Thoracic aorta (tissue), 2 donors: ENCODE data around the gene PLA1A. TPM values are rescaled to one million over a fixed set of nuclear protein-coding genes. Genes with fewer than 3 reads are reported as not detected.

Experiments
- ATAC-seq: fragments of 150-250 bp; one replicate; pipeline ENCODE4 v1.8.0; 2017; ENCODE audit warnings: low read depth; ENCODE audit not compliant: insufficient number of reproducible peaks, low FRiP score
- DNase-seq: peaks from one replicate; pipeline ENCODE4 v3.0.0-alpha.2; 2020; ENCODE audit warnings: low spot score
- H3K27ac ChIP-seq, 2 donors: fragments of 200-600 bp; sonication (generic); 1 replicate in 1 of 2; 2 replicates in 1 of 2; pipeline ENCODE4 v1.5.1; 2016; ENCODE audit warnings: mild to moderate bottlenecking in 2 of 2, moderate library complexity in 2 of 2
- H3K27me3 ChIP-seq: fragments of 200-600 bp; sonication (generic); replicated peaks from 2 replicates; pipeline ENCODE4 v1.6.0; 2016; ENCODE audit warnings: mild to moderate bottlenecking; ENCODE audit not compliant: insufficient read depth
- H3K36me3 ChIP-seq: fragments of 200-600 bp; sonication (generic); one replicate; pipeline ENCODE4 v1.5.1; 2016
- H3K4me1 ChIP-seq, 2 donors: fragments of 200-600 bp; sonication (generic); 1 replicate in 1 of 2; 2 replicates in 1 of 2; pipeline versions ENCODE4 v1.5.1 to v1.6.0; 2016; ENCODE audit warnings: low read depth in 2 of 2, mild to moderate bottlenecking in 1 of 2; ENCODE audit not compliant: control insufficient read depth in 1 of 2
- H3K4me3 ChIP-seq: fragments of 200-600 bp; sonication (generic); 2 replicates; pipeline ENCODE4 v1.5.1; 2016; ENCODE audit warnings: mild to moderate bottlenecking
- H3K9me3 ChIP-seq: fragments of 200-600 bp; sonication (generic); 2 replicates; pipeline ENCODE4 v1.5.1; 2016
- CTCF ChIP-seq: fragments of 200-600 bp; sonication (generic); IDR thresholded peaks from one replicate; pipeline ENCODE4 v1.5.1; 2019; ENCODE audit warnings: antibody characterized with exemption
- total RNA-seq, 2 donors: library from RNA; depleted of rRNA; stranded (reverse); fragments of >200 nt; gene quantifications; one replicate each; pipeline versions ENCODE4 v1.1.0 to v1.2.3, GENCODE V29; 2016

Gene PLA1A
- total RNA-seq, 2 donors from 2014 or later = 4.9 to 20.8 TPM

- H3K27me3 ChIP-seq = no peaks in the 10 kb centered on the region
- H3K9me3 ChIP-seq = no peaks in the 10 kb centered on the region
- no peak overlapping the region for H3K27ac ChIP-seq
- TF ChIP-seq CTCF = no peak
- DNase-seq (no peak), ATAC-seq (no peak)
- no peak overlapping the region for H3K4me3 ChIP-seq
- no peaks in the 10 kb centered on the region for H3K36me3 ChIP-seq
- H3K4me1 ChIP-seq = no peaks in the 10 kb centered on the region
Measured at GRCh38 chr3:119569156-119569555, 28.5 kb upstream of the PLA1A start.

GRCh38 chr3:119570229-119570628, 27.5 kb upstream of the PLA1A start:
- ATAC-seq = peak; percentile 36
- DNase-seq = no peak
- Histone ChIP-seq H3K36me3 (no peaks in the 10 kb centered on the region), H3K27ac (peak overlapping the region in 1 of 2 donors; percentile 19), H3K4me3 (no peak overlapping the region), H3K9me3 (no peaks in the 10 kb centered on the region), H3K27me3 (no peaks in the 10 kb centered on the region), H3K4me1 (no peaks in the 10 kb centered on the region)
- TF ChIP-seq CTCF = no peak

GRCh38 chr3:119571230-119571629, 26.5 kb upstream of the PLA1A start:
- DNase-seq (no peak), ATAC-seq (no peak)
- Histone ChIP-seq H3K27me3 (no peaks in the 10 kb centered on the region), H3K36me3 (no peaks in the 10 kb centered on the region), H3K27ac (peak overlapping the region in 1 of 2 donors; percentile 9), H3K9me3 (no peaks in the 10 kb centered on the region), H3K4me1 (no peaks in the 10 kb centered on the region), H3K4me3 (no peak overlapping the region)
- TF ChIP-seq CTCF = no peak

- Histone ChIP-seq H3K4me1 (no peaks in the 10 kb centered on the region), H3K9me3 (no peaks in the 10 kb centered on the region), H3K27me3 (no peaks in the 10 kb centered on the region), H3K27ac (peak overlapping the region in 1 of 2 donors; percentile 9), H3K4me3 (no peak overlapping the region), H3K36me3 (no peaks in the 10 kb centered on the region)
- DNase-seq (no peak), ATAC-seq (no peak)
- no peak for TF ChIP-seq CTCF
Measured at GRCh38 chr3:119571688-119572087, 26.0 kb upstream of the PLA1A start.

- ATAC-seq = no peak
- TF ChIP-seq CTCF = no peak
- no peak for DNase-seq
Measured at GRCh38 chr3:119575507-119575906, 22.2 kb upstream of the PLA1A start.

More at GRCh38 chr3:119575507-119575906, 22.2 kb upstream of the PLA1A start:
- H3K27me3 ChIP-seq = no peaks in the 10 kb centered on the region
- no peaks in the 10 kb centered on the region for H3K9me3 ChIP-seq
- H3K36me3 ChIP-seq = no peaks in the 10 kb centered on the region
- no peak overlapping the region for H3K27ac ChIP-seq
- H3K4me1 ChIP-seq = peaks cover 5 to 6% of the 10 kb centered on the region in 2 donors
- H3K4me3 ChIP-seq = no peak overlapping the region
